AG04449 (cell line): ENCODE measurements around the gene KCNQ5.
"Not testable (repeated sequence)": the region's sequence is repeated elsewhere in the genome, so short reads cannot be mapped to it uniquely, and the experiment has no call there.

Experiments
- CTCF ChIA-PET: fragments of 350-600 bp; formaldehyde crosslinking; extraction: SDS; loops from one replicate; lab custom pipeline; 2021; ENCODE audit warnings: antibody characterized with exemption; lab: Yijun Ruan, JAX
- POLR2A ChIA-PET: fragments of 400-600, 350-600 bp; formaldehyde crosslinking; extraction: SDS; loops from one replicate; lab custom pipeline; 2020; ENCODE audit warnings: antibody characterized with exemption, inconsistent platforms; lab: Yijun Ruan, JAX
- DNase-seq: peaks from one replicate; pipeline ENCODE4 v3.0.0-alpha.2; 2010; ENCODE audit warnings: low read depth, low spot score
- H3K4me3 ChIP-seq: 2 replicates; pipeline ENCODE4 v1.5.1; 2011; ENCODE audit warnings: low read depth, mild to moderate bottlenecking, control low read depth, low read length
- CTCF ChIP-seq: IDR thresholded peaks from one replicate; pipeline ENCODE4 v1.5.1; 2011; ENCODE audit warnings: mild to moderate bottlenecking, moderate library complexity, low read length, control low read depth, inconsistent platforms; ENCODE audit not compliant: insufficient read depth; ENCODE audit errors: missing control alignments

The KCNQ5 gene

GRCh38 chr6:73233048-73233447 lies 611.2 kb downstream of the KCNQ5 start:
- no peak overlapping the region for H3K4me3 ChIP-seq
- CTCF ChIA-PET, result no interaction called here
- TF ChIP-seq CTCF, result no peak
- no peak for DNase-seq
- POLR2A ChIA-PET, result no interaction called here

DNA sequence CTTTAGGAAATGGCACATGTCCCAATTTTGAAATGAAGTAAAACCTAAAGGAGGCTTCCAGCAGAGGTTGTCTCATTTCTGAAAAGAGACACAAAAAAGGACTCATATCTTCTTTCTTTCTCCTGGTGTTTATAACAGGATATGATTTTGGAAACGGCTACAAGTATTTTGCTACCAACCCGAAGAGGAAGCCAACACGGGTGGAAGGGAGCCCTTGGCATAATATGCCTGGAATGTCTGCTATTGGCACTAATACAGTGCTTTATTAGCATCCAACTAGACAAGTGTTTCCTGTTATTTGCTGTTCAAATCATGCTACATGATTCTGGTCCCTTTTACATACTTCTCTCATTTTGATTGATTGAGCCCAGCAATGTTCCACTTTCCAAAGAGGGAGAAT lies 612.1 kb downstream of the KCNQ5 start:
- POLR2A ChIA-PET, DNase-seq, CTCF ChIA-PET, H3K4me3 ChIP-seq: not testable (repeated sequence)

- POLR2A ChIA-PET, result no interaction called here
- peak; percentile 28 for DNase-seq
These were observed 612.9 kb downstream of the KCNQ5 start for GRCh38 chr6:73234733-73235132.

DNA sequence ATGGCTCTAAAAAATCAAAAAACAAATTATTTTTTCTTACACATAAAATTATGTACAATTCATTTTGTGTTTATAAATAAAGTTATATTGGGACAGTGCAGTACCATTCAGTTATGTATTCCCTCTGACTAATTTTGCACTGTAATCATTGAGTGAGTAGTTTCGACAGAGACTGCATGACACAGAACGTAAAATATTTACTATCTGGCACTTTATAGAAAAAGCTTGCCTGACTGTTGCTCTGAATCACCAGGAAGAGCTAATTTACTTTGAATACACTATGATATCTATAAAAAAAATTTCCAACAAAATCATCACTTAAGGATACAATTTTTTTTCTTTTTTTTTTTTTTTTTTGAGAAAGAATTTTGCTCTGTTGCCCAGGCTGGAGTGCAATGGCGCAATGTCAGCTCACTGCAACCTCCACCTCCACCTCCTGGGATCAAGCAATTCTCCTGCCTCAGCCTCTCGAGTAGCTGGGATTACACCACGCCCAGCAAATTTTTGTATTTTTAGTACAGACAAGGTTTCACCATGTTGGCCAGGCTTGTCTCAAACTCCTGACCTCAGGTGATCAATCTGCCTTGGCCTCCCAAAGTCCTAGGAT lies 614.4 kb downstream of the KCNQ5 start:
- CTCF ChIA-PET, result interaction anchor here (0.8 kb wide), 1 partner anchor 90 kb away, joined by 3 read pairs; no protein-coding TSS in a partner anchor

More at GRCh38 chr6:73234733-73235132, 612.9 kb downstream of the KCNQ5 start:
- TF ChIP-seq CTCF, result no peak
- H3K4me3 ChIP-seq, result no peak overlapping the region
- CTCF ChIA-PET, result no interaction called here

GRCh38 chr6:73240730-73241129 lies 618.9 kb downstream of the KCNQ5 start:
- ChIA-PET POLR2A (no interaction called here), CTCF (no interaction called here)
- H3K4me3 ChIP-seq, result no peak overlapping the region
- no peak for DNase-seq
- TF ChIP-seq CTCF, result no peak

More for the DNA sequence above, 614.4 kb downstream of the KCNQ5 start:
- POLR2A ChIA-PET, result no interaction called here
- DNase-seq, result peak; percentile 83
- H3K4me3 ChIP-seq, result no peak overlapping the region
- TF ChIP-seq CTCF, result no peak

DNA sequence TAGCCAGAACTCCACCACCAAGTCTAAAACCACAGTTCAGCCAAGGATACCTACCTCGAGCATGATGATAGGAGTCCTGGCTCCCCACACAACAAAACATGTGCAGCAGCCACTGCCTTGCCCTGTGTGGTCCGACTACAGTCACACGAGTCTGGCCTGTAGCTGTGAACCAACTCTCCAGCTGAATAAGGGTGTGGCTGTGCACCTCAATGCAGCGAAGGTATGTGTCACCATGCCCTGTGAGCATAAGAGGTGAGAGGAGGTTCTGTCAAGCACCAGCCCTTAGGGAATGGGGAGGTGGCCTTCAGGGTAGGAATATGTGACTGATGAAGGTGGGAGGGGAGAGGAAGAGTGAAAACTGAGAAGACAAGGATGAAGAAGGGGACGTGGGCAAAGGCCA lies 620.1 kb downstream of the KCNQ5 start:
- ChIA-PET CTCF (no interaction called here), POLR2A (no interaction called here)
- no peak for TF ChIP-seq CTCF
- DNase-seq, result no peak
- H3K4me3 ChIP-seq, result no peak overlapping the region
